ENCODE data around the gene KRT14. TPM values are rescaled to one million over a fixed set of nuclear protein-coding genes. Genes with fewer than 3 reads are reported as not detected.

The KRT14 gene
- total RNA-seq, 1 experiment from 2014 or later: not detected

GRCh38 chr17:41549596-41550039 lies 37.1 kb downstream of the KRT14 start:
- ATAC-seq (no peak), DNase-seq (ENCODE audit: low read depth, low spot score) (no peak)
- ChIA-PET CTCF (interaction anchor here (0.6 to 3.9 kb wide), 35 partner anchors 9 to 724 kb away, joined by 3 to 106 read pairs (median 8); partner anchors contain the start of genes EIF1, KRT15 and KRT19), POLR2A (interaction anchor here (0.6 to 2.4 kb wide), 4 partner anchors 23 to 139 kb away, joined by 3 to 12 read pairs (median 4); partner anchors contain the start of gene EIF1)
- Histone ChIP-seq H3K9me3 (ENCODE audit: control insufficient read depth, insufficient read depth, low read depth, low read length) (peaks cover 4% of the 10 kb centered on the region; the same call in 1 of the 2 replicates), H3K36me3 (ENCODE audit: control insufficient read depth, insufficient read depth, low read length) (no peaks in the 10 kb centered on the region), H3K27me3 (ENCODE audit: control insufficient read depth, insufficient read depth, low read length) (no peaks in the 10 kb centered on the region), H3K4me3 (ENCODE audit: low read depth in 2 of 2, low read length in 2 of 2) (no peak overlapping the region), H3K4me1 (ENCODE audit: control insufficient read depth, insufficient read depth, low read length) (peaks cover 36% of the 10 kb centered on the region), H3K27ac (ENCODE audit: low read length) (peak overlapping the region; percentile 91)
- TF ChIP-seq POLR2AphosphoS5 (IDR thresholded peaks at IDR 0.05; ENCODE audit: low read depth, low read length) (no peak), TCF7L2 (IDR thresholded peaks at IDR 0.05; ENCODE audit: low read depth, low read length) (no peak), CTCF (IDR thresholded peaks at IDR 0.05) (no peak), SIN3A (IDR thresholded peaks at IDR 0.05; ENCODE audit: borderline replicate concordance, insufficient read depth, low read depth, low read length) (no peak), REST (IDR thresholded peaks at IDR 0.05; ENCODE audit: insufficient read depth in 1 of 2, low read depth in 2 of 2, low read length in 1 of 2) (no peak)
- in situ Hi-C loops (cut with HindIII; ENCODE audit: low pct_unique_long_range_greater_than_20kb, low sequenced_read_pairs): loop anchor here (25.0 kb wide), 1 partner anchor 88 kb away; no protein-coding TSS in a partner anchor
- no TSS peak for BruUV-seq (replicated peaks)
- intact Hi-C loops (cut with micrococcal nuclease; ENCODE audit: unreplicated experiment): loop anchor here (1.0 to 5.0 kb wide), 4 partner anchors 99 to 692 kb away; no protein-coding TSS in a partner anchor

- ChIA-PET CTCF (interaction anchor here (0.6 to 3.9 kb wide), 45 partner anchors 9 to 978 kb away, joined by 3 to 106 read pairs (median 5); partner anchors contain the start of genes EIF1, KRT15, KRT16 and KRT19), POLR2A (interaction anchor here (0.6 to 2.4 kb wide), 8 partner anchors 19 to 139 kb away, joined by 3 to 12 read pairs (median 4); partner anchors contain the start of genes EIF1 and KRT19)
- BruUV-seq (replicated peaks): no TSS peak
- Histone ChIP-seq H3K36me3 (ENCODE audit: control insufficient read depth, insufficient read depth, low read length) (no peaks in the 10 kb centered on the region), H3K4me1 (ENCODE audit: control insufficient read depth, insufficient read depth, low read length) (peaks cover 41% of the 10 kb centered on the region), H3K27ac (ENCODE audit: low read length) (peak overlapping the region; percentile 91), H3K27me3 (ENCODE audit: control insufficient read depth, insufficient read depth, low read length) (no peaks in the 10 kb centered on the region), H3K4me3 (ENCODE audit: low read depth in 2 of 2, low read length in 2 of 2) (peak overlapping the region; percentile 24 to 39), H3K9me3 (ENCODE audit: control insufficient read depth, insufficient read depth, low read depth, low read length) (peaks cover 4% of the 10 kb centered on the region; the same call in 1 of the 2 replicates)
- TF ChIP-seq POLR2AphosphoS5 (IDR thresholded peaks at IDR 0.05; ENCODE audit: low read depth, low read length) (0 out of 2 replicates have a peak, but pooled peaks have one; percentile 46), REST (IDR thresholded peaks at IDR 0.05; ENCODE audit: insufficient read depth in 1 of 2, low read depth in 2 of 2, low read length in 1 of 2) (0 out of 4 replicates have a peak, but pooled peaks of 1 of the 2 experiments have one; percentile 39), TCF7L2 (IDR thresholded peaks at IDR 0.05; ENCODE audit: low read depth, low read length) (no peak), CTCF (IDR thresholded peaks at IDR 0.05) (peak; percentile 95)
- intact Hi-C loops (cut with micrococcal nuclease; ENCODE audit: unreplicated experiment): loop anchor here (1.0 to 5.0 kb wide), 4 partner anchors 99 to 692 kb away; no protein-coding TSS in a partner anchor
- ATAC-seq (peak; percentile 88), DNase-seq (ENCODE audit: low read depth, low spot score) (no peak)
- in situ Hi-C loops (cut with HindIII; ENCODE audit: low pct_unique_long_range_greater_than_20kb, low sequenced_read_pairs): loop anchor here (25.0 kb wide), 1 partner anchor 88 kb away; no protein-coding TSS in a partner anchor
Measured at GRCh38 chr17:41548844-41549595, 37.7 kb downstream of the KRT14 start.

All from Panc1 (cell line).